Vagina (tissue), 2 donors: ENCODE measurements around the gene MED13L.

ENCODE experiments used
- POLR2A ChIP-seq, 2 donors: fragments of 450-650 bp; IDR thresholded peaks; one replicate each; pipeline ENCODE4 v1.6.1; 2017; ENCODE audit warnings: antibody characterized with exemption in 2 of 2, mild to moderate bottlenecking in 2 of 2, moderate library complexity in 2 of 2
- TF ChIP-seq, protein P1 (sequence below), 3 experiments: fragments of 450-650 bp in 2 of 3; fragments of 200-600 bp in 1 of 3; sonication (generic) in 1 of 3; IDR thresholded peaks; one replicate each; pipeline ENCODE4 v1.5.1; 2017 to 2019; ENCODE audit warnings: antibody characterized with exemption in 3 of 3, mild to moderate bottlenecking in 2 of 3, moderate library complexity in 2 of 3

DNA sequence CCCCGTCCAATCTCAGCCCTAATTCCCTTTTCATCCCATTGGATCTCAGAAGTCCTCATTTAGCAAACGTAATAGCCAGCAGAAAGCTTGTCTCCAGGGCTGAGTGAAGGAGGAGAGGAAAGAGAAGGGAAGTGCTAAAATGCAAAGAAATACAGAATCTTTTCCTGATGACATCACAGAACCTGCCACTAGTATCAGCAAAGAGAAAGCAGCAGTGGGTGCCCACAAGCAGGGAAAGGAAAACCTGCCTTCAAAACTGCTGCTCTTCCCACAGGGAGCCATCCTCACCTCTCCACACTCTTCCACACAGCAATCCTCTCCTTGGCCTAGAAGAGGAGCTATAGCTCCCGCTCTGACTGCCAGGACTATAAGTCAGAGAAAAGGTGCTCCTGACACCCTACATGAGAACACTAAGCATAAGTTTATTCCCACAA is 11.3 kb downstream of the MED13L start:
- no peak for TF ChIP-seq POLR2A (IDR thresholded peaks at IDR 0.05)
- TF ChIP-seq, protein P1, sequence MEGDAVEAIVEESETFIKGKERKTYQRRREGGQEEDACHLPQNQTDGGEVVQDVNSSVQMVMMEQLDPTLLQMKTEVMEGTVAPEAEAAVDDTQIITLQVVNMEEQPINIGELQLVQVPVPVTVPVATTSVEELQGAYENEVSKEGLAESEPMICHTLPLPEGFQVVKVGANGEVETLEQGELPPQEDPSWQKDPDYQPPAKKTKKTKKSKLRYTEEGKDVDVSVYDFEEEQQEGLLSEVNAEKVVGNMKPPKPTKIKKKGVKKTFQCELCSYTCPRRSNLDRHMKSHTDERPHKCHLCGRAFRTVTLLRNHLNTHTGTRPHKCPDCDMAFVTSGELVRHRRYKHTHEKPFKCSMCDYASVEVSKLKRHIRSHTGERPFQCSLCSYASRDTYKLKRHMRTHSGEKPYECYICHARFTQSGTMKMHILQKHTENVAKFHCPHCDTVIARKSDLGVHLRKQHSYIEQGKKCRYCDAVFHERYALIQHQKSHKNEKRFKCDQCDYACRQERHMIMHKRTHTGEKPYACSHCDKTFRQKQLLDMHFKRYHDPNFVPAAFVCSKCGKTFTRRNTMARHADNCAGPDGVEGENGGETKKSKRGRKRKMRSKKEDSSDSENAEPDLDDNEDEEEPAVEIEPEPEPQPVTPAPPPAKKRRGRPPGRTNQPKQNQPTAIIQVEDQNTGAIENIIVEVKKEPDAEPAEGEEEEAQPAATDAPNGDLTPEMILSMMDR (IDR thresholded peaks at IDR 0.05), result no peak
